ENCODE data around the gene FIG4. TPM values are rescaled to one million over a fixed set of nuclear protein-coding genes. Genes with fewer than 3 reads are reported as not detected.

Gene FIG4
- total RNA-seq, 4 donors from 2014 or later, result 6.9 to 17.1 (median 10.6) TPM

- no peak for DNase-seq (ENCODE audit: low spot score in 2 of 2)
- no peak overlapping the region for H3K4me3 ChIP-seq (ENCODE audit: low read depth, poor library complexity, severe bottlenecking)
- intact Hi-C loops (cut with DNase I; ENCODE audit: low total_unique reads), result no loop called here
- WGBS, 2 donors, result 89 to 95% methylated on average over 2 of the region's 2 CpGs
- TF ChIP-seq, protein P1, sequence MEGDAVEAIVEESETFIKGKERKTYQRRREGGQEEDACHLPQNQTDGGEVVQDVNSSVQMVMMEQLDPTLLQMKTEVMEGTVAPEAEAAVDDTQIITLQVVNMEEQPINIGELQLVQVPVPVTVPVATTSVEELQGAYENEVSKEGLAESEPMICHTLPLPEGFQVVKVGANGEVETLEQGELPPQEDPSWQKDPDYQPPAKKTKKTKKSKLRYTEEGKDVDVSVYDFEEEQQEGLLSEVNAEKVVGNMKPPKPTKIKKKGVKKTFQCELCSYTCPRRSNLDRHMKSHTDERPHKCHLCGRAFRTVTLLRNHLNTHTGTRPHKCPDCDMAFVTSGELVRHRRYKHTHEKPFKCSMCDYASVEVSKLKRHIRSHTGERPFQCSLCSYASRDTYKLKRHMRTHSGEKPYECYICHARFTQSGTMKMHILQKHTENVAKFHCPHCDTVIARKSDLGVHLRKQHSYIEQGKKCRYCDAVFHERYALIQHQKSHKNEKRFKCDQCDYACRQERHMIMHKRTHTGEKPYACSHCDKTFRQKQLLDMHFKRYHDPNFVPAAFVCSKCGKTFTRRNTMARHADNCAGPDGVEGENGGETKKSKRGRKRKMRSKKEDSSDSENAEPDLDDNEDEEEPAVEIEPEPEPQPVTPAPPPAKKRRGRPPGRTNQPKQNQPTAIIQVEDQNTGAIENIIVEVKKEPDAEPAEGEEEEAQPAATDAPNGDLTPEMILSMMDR (IDR thresholded peaks at IDR 0.05), result no peak
- no peak for TF ChIP-seq POLR2A (IDR thresholded peaks at IDR 0.05)
Observed at GRCh38 chr6:109801794-109802193, 110.7 kb downstream of the FIG4 start.

GRCh38 chr6:109804020-109804419, 112.9 kb downstream of the FIG4 start:
- intact Hi-C loops (cut with DNase I; ENCODE audit: low total_unique reads), result no loop called here
- WGBS, 2 donors, result 75 to 87% methylated on average over 1 of the region's 1 CpG
- no peak for TF ChIP-seq POLR2A (IDR thresholded peaks at IDR 0.05)
- TF ChIP-seq, protein P1 (IDR thresholded peaks at IDR 0.05), result no peak

GRCh38 chr6:109807881-109808280, 116.8 kb downstream of the FIG4 start:
- no peak for DNase-seq (ENCODE audit: low spot score in 2 of 2)
- TF ChIP-seq, protein P1 (IDR thresholded peaks at IDR 0.05), result no peak
- no peak for TF ChIP-seq POLR2A (IDR thresholded peaks at IDR 0.05)
- intact Hi-C loops (cut with DNase I; ENCODE audit: low total_unique reads), result no loop called here
- no peak overlapping the region for H3K4me3 ChIP-seq (ENCODE audit: low read depth, poor library complexity, severe bottlenecking)

More at GRCh38 chr6:109804020-109804419, 112.9 kb downstream of the FIG4 start:
- H3K4me3 ChIP-seq (ENCODE audit: low read depth, poor library complexity, severe bottlenecking), result no peak overlapping the region
- DNase-seq (ENCODE audit: low spot score in 2 of 2), result no peak

DNA sequence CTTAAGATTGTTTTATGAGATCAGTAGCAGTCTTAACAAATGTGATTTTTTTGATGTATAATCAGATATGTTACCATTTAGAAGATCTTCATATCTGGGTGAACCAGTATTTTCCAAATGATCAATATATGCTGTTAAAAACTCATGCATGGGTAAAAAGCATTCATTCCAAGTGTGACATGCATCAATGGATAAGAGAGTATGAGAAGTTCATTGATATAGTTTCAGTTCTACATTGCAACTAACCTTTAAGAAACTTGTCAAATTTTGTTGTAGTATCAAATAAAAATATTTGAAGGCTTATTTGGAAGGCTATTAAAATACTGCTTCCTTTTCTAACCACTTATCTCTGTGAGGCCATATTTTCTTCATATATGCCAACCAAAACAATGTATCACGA, 117.7 kb downstream of the FIG4 start:
- H3K4me3 ChIP-seq (ENCODE audit: low read depth, poor library complexity, severe bottlenecking), result no peak overlapping the region
- TF ChIP-seq, protein P1 (IDR thresholded peaks at IDR 0.05), result no peak
- DNase-seq (ENCODE audit: low spot score in 2 of 2), result no peak
- WGBS, 2 donors, result 75 to 84% methylated on average over 1 of the region's 1 CpG
- intact Hi-C loops (cut with DNase I; ENCODE audit: low total_unique reads), result no loop called here

GRCh38 chr6:109815054-109815453, 124.0 kb downstream of the FIG4 start:
- 91 to 97% methylated on average over 4 of the region's 4 CpGs for WGBS, 2 donors
- DNase-seq (ENCODE audit: low spot score in 2 of 2), result no peak
- TF ChIP-seq, protein P1 (IDR thresholded peaks at IDR 0.05), result no peak
- no peak for TF ChIP-seq POLR2A (IDR thresholded peaks at IDR 0.05)
- intact Hi-C loops (cut with DNase I; ENCODE audit: low total_unique reads), result no loop called here
- no peak overlapping the region for H3K4me3 ChIP-seq (ENCODE audit: low read depth, poor library complexity, severe bottlenecking)

All from lower leg skin (tissue), 4 donors.